GM12801 (cell line): ENCODE data around the gene HSD17B10.

ENCODE experiments used
- CTCF ChIP-seq: IDR thresholded peaks from one replicate; pipeline ENCODE4 v1.5.1; 2011; ENCODE audit warnings: control low read depth; ENCODE audit not compliant: insufficient read length; ENCODE audit errors: extremely low read depth

The HSD17B10 gene

GRCh38 chrX:53441531-53442321 is 7.6 kb upstream of the HSD17B10 start:
- TF ChIP-seq CTCF = no peak

- no peak for TF ChIP-seq CTCF
Measured at GRCh38 chrX:53440621-53441517, 6.7 kb upstream of the HSD17B10 start.

- TF ChIP-seq CTCF = no peak
Measured at GRCh38 chrX:53440101-53440500, 5.9 kb upstream of the HSD17B10 start.

GRCh38 chrX:53438832-53439230 is 4.7 kb upstream of the HSD17B10 start:
- no peak for TF ChIP-seq CTCF

GRCh38 chrX:53438174-53438831 is 4.1 kb upstream of the HSD17B10 start:
- TF ChIP-seq CTCF = no peak

GRCh38 chrX:53437206-53437605 is 3.0 kb upstream of the HSD17B10 start:
- TF ChIP-seq CTCF = no peak

- no peak for TF ChIP-seq CTCF
Measured at GRCh38 chrX:53435997-53436396, 1.8 kb upstream of the HSD17B10 start.
